ENCODE measurements around the gene PRUNE2.
A peak's percentile ranks its signal among the peaks of the same experiment; 100 is the strongest.

Gene PRUNE2

DNA sequence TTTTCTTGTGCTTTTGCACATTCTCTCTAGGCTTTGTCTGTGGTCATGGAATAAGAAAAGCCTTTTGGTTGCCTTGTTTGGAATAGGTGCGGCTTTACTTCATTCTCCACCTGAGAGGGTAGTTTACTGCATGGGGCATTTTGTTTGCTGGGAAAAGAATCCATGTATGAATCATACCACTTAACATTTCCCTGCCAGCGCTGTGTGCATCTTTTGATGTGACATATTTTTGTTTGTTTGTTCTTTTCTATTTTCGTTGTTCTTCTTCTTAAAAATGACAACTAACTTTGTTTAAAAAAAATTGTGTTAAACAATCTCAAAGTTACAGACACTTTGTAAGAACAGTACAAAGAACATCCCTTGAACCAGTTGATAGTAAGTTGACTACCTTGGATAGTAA lies 333.8 kb downstream of the PRUNE2 start:
- in situ Hi-C loops (cut with HindIII; ENCODE audit: low sequenced_read_pairs) = no loop called here
- no peak for TF ChIP-seq CTCF (IDR thresholded peaks at IDR 0.05; ENCODE audit: low read depth, low read length)
- no peak overlapping the region for H3K4me3 ChIP-seq (ENCODE audit: low read depth, low read length)
- no peak for DNase-seq (ENCODE audit: low read depth, low spot score)

DNA sequence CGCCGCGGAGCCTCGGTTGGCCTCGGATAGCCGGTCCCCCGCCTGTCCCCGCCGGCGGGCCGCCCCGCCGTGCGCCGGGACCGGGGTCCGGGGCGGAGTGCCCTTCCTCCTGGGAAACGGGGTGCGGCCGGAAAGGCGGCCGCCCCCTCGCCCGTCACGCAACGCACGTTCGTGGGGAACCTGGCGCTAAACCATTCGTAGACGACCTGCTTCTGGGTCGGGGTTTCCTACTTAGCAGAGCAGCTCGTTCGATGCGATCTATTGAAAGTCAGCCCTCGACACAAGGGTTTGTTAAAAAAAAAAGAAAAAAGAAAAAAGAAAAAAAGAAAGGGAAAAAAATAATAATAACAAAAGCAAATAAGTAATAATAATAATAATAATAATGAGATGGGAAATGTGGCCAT lies 334.2 kb downstream of the PRUNE2 start:
- TF ChIP-seq CTCF (IDR thresholded peaks at IDR 0.05; ENCODE audit: low read depth, low read length) = no peak
- DNase-seq (ENCODE audit: low read depth, low spot score) = no peak
- peak overlapping the region; percentile 33 for H3K4me3 ChIP-seq (ENCODE audit: low read depth, low read length)
- in situ Hi-C loops (cut with HindIII; ENCODE audit: low sequenced_read_pairs) = no loop called here

- no peak for TF ChIP-seq CTCF (IDR thresholded peaks at IDR 0.05; ENCODE audit: low read depth, low read length)
- H3K4me3 ChIP-seq (ENCODE audit: low read depth, low read length) = peak overlapping the region; percentile 33
- no peak for DNase-seq (ENCODE audit: low read depth, low spot score)
- in situ Hi-C loops (cut with HindIII; ENCODE audit: low sequenced_read_pairs) = no loop called here
Observed at GRCh38 chr9:76571288-76571687, 334.6 kb downstream of the PRUNE2 start.

- no peak for TF ChIP-seq CTCF (IDR thresholded peaks at IDR 0.05; ENCODE audit: low read depth, low read length)
- no peak overlapping the region for H3K4me3 ChIP-seq (ENCODE audit: low read depth, low read length)
- in situ Hi-C loops (cut with HindIII; ENCODE audit: low sequenced_read_pairs) = no loop called here
- no peak for DNase-seq (ENCODE audit: low read depth, low spot score)
Observed at GRCh38 chr9:76570826-76571225, 335.1 kb downstream of the PRUNE2 start.

GRCh38 chr9:76567086-76567485 lies 338.8 kb downstream of the PRUNE2 start:
- no peak for TF ChIP-seq CTCF (IDR thresholded peaks at IDR 0.05; ENCODE audit: low read depth, low read length)
- in situ Hi-C loops (cut with HindIII; ENCODE audit: low sequenced_read_pairs) = no loop called here
- H3K4me3 ChIP-seq (ENCODE audit: low read depth, low read length) = no peak overlapping the region
- DNase-seq (ENCODE audit: low read depth, low spot score) = no peak

DNA sequence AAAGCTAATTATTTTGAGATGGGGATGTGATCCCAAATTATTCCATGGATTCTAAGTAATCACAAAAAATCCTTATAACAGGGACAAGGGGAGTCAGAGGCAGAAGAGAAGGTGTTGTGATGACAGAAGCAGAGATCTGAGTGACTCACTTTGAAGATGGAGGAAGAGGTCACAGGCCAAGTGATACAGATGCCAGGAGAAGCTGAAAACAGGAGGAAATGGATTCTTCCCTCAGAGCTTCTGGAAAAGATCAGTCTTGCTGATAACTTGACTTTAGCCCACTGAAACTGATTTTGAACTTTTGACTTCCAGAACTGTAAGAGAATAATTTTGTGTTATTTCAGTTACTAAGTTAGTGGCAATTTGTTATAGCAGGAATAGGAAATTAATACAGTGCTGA lies 341.6 kb downstream of the PRUNE2 start:
- DNase-seq (ENCODE audit: low read depth, low spot score) = no peak
- H3K4me3 ChIP-seq (ENCODE audit: low read depth, low read length) = no peak overlapping the region
- in situ Hi-C loops (cut with HindIII; ENCODE audit: low sequenced_read_pairs) = no loop called here
- no peak for TF ChIP-seq CTCF (IDR thresholded peaks at IDR 0.05; ENCODE audit: low read depth, low read length)

- no peak overlapping the region for H3K4me3 ChIP-seq (ENCODE audit: low read depth, low read length)
- DNase-seq (ENCODE audit: low read depth, low spot score) = peak; percentile 37
- TF ChIP-seq CTCF (IDR thresholded peaks at IDR 0.05; ENCODE audit: low read depth, low read length) = no peak
- in situ Hi-C loops (cut with HindIII; ENCODE audit: low sequenced_read_pairs) = no loop called here
Observed at GRCh38 chr9:76562511-76562911, 343.4 kb downstream of the PRUNE2 start.
